Mesenchymal stem cell (in vitro differentiated cells and primary cell): ENCODE results near the gene RAPGEF4.
A peak's percentile ranks its signal among the peaks of the same experiment; 100 is the strongest.
"Not testable (repeated sequence)": the region's sequence is repeated elsewhere in the genome, so short reads cannot be mapped to it uniquely, and the experiment has no call there.

ENCODE experiments used
- DNase-seq: peaks from one replicate; pipeline ENCODE4 v3.0.0-alpha.2; 2013
- H2AFZ ChIP-seq: one replicate; pipeline ENCODE4 v1.6.1; 2013; ENCODE audit warnings: low read depth, mild to moderate bottlenecking, control low read depth, inconsistent platforms, low read length, moderate library complexity
- H2AK5ac ChIP-seq: 2 replicates; pipeline ENCODE4 v1.6.1; 2013; ENCODE audit warnings: low read length, moderate library complexity, mild to moderate bottlenecking, inconsistent platforms; ENCODE audit not compliant: severe bottlenecking
- H2BK120ac ChIP-seq: one replicate; pipeline ENCODE4 v1.6.1; 2013; ENCODE audit warnings: low read depth, mild to moderate bottlenecking, inconsistent platforms, low read length, moderate library complexity
- H2BK12ac ChIP-seq, 2 experiments: one replicate each; pipeline ENCODE4 v1.6.1; 2013; ENCODE audit warnings: inconsistent platforms in 2 of 2, low read length in 2 of 2, mild to moderate bottlenecking in 2 of 2, moderate library complexity in 2 of 2, control low read depth in 1 of 2
- H2BK15ac ChIP-seq: one replicate; pipeline ENCODE4 v1.6.1; 2013; ENCODE audit warnings: mild to moderate bottlenecking, low read depth, inconsistent platforms; ENCODE audit not compliant: poor library complexity, severe bottlenecking
- H2BK5ac ChIP-seq: 2 replicates; pipeline ENCODE4 v1.6.1; 2013; ENCODE audit warnings: low read depth, mild to moderate bottlenecking, low read length, control low read depth, inconsistent platforms; ENCODE audit not compliant: poor library complexity, severe bottlenecking
- H3K14ac ChIP-seq, 2 experiments: one replicate each; pipeline ENCODE4 v1.6.1; 2013; ENCODE audit warnings: inconsistent platforms in 2 of 2, low read length in 2 of 2, control low read depth in 1 of 2, mild to moderate bottlenecking in 1 of 2, moderate library complexity in 1 of 2
- H3K18ac ChIP-seq, 2 experiments: one replicate each; pipeline ENCODE4 v1.6.1; 2013; ENCODE audit warnings: inconsistent platforms in 2 of 2, low read length in 2 of 2, control low read depth in 1 of 2, low read depth in 1 of 2, mild to moderate bottlenecking in 1 of 2
- H3K23ac ChIP-seq, 2 experiments: one replicate each; pipeline ENCODE4 v1.6.1; 2013; ENCODE audit warnings: inconsistent platforms in 2 of 2, low read length in 2 of 2, mild to moderate bottlenecking in 2 of 2, moderate library complexity in 2 of 2, control low read depth in 1 of 2
- H3K27ac ChIP-seq: 2 replicates; pipeline ENCODE4 v1.5.1; 2013; ENCODE audit warnings: mild to moderate bottlenecking, moderate library complexity, low read length, control low read depth, inconsistent platforms; ENCODE audit not compliant: poor library complexity, severe bottlenecking
- H3K27me3 ChIP-seq, 2 experiments: 2 replicates each; pipeline versions ENCODE4 v1.6.1 to v1.7.0; 2013; ENCODE audit warnings: low read length in 2 of 2, mild to moderate bottlenecking in 2 of 2, moderate library complexity in 2 of 2, control low read depth in 1 of 2, inconsistent platforms in 1 of 2; ENCODE audit not compliant: control insufficient read depth in 1 of 2, insufficient read depth in 1 of 2
- H3K36me3 ChIP-seq, 2 experiments: 2 replicates each; pipeline versions ENCODE4 v1.6.1 to v1.7.0; 2013; ENCODE audit warnings: low read length in 2 of 2, control low read depth in 1 of 2, inconsistent platforms in 1 of 2, low read depth in 1 of 2, mild to moderate bottlenecking in 1 of 2; ENCODE audit not compliant: insufficient read depth in 2 of 2, control insufficient read depth in 1 of 2
- H3K4ac ChIP-seq, 2 experiments: one replicate each; pipeline ENCODE4 v1.6.1; 2013; ENCODE audit warnings: inconsistent platforms in 2 of 2, low read length in 2 of 2, mild to moderate bottlenecking in 2 of 2, moderate library complexity in 2 of 2, control low read depth in 1 of 2, low read depth in 1 of 2
- H3K4me1 ChIP-seq: 2 replicates; pipeline ENCODE4 v1.6.1; 2013; ENCODE audit warnings: low read depth, low read length, control low read depth; ENCODE audit not compliant: control insufficient read depth, insufficient read depth
- H3K4me2 ChIP-seq: 2 replicates; pipeline ENCODE4 v1.6.1; 2013; ENCODE audit warnings: low read length, mild to moderate bottlenecking, inconsistent platforms; ENCODE audit not compliant: poor library complexity, severe bottlenecking
- H3K4me3 ChIP-seq, 2 experiments: 2 replicates each; pipeline versions ENCODE4 v1.5.1 to v1.7.0; 2013; ENCODE audit warnings: low read length in 2 of 2, mild to moderate bottlenecking in 2 of 2, control low read depth in 1 of 2, low read depth in 1 of 2; ENCODE audit not compliant: insufficient read depth in 1 of 2
- H3K79me1 ChIP-seq: replicated peaks from 2 replicates; pipeline ENCODE4 v1.6.1; 2013; ENCODE audit warnings: mild to moderate bottlenecking, control low read depth, low read length, inconsistent platforms; ENCODE audit not compliant: poor library complexity, severe bottlenecking
- H3K9ac ChIP-seq: 2 replicates; pipeline ENCODE4 v1.7.0; 2013; ENCODE audit warnings: mild to moderate bottlenecking, low read length, moderate library complexity
- H3K9me3 ChIP-seq: 2 replicates; pipeline ENCODE4 v1.7.0; 2013; ENCODE audit warnings: mild to moderate bottlenecking, low read length; ENCODE audit not compliant: control insufficient read depth
- H4K8ac ChIP-seq: one replicate; pipeline ENCODE4 v1.6.1; 2013; ENCODE audit warnings: inconsistent platforms, mild to moderate bottlenecking, low read length, moderate library complexity
- H4K91ac ChIP-seq: one replicate; pipeline ENCODE4 v1.6.1; 2013; ENCODE audit warnings: mild to moderate bottlenecking, low read length, inconsistent platforms
- WGBS: methylation state at CpG from one replicate; pipeline ENCODE4 v1.1.7; 2013; ENCODE audit warnings: mixed read lengths; 5-methylcytosine and 5-hydroxymethylcytosine counted together

The RAPGEF4 gene

GRCh38 chr2:172745636-172746035 is 10.0 kb downstream of the RAPGEF4 start:
- no peaks in the 10 kb centered on the region for H3K4me1 ChIP-seq
- WGBS, result 100% methylated on average over 1 of the region's 1 CpG
- H3K18ac ChIP-seq, result no peak overlapping the region
- peak; percentile 15 for DNase-seq
- no peak overlapping the region for H2BK15ac ChIP-seq
- H3K9ac ChIP-seq, result no peak overlapping the region
- no peak overlapping the region for H2BK120ac ChIP-seq
- no peak overlapping the region for H3K4me2 ChIP-seq
- H3K27ac ChIP-seq, result no peak overlapping the region
- no peaks in the 10 kb centered on the region for H3K36me3 ChIP-seq
- H4K8ac ChIP-seq, result no peak overlapping the region
- H3K27me3 ChIP-seq, result peaks cover 0 to under 1% of the 10 kb centered on the region in 2 experiments
- peaks cover 12% of the 10 kb centered on the region for H3K9me3 ChIP-seq
- no peak overlapping the region for H2AFZ ChIP-seq
- no peak overlapping the region for H3K23ac ChIP-seq
- H3K79me1 ChIP-seq, result no peaks in the 10 kb centered on the region
- H3K14ac ChIP-seq, result no peak overlapping the region
- H2BK5ac ChIP-seq, result no peak overlapping the region
- H3K4me3 ChIP-seq, result no peak overlapping the region
- no peak overlapping the region for H3K4ac ChIP-seq
- H2AK5ac ChIP-seq, result no peak overlapping the region
- no peak overlapping the region for H2BK12ac ChIP-seq
- no peak overlapping the region for H4K91ac ChIP-seq

DNA sequence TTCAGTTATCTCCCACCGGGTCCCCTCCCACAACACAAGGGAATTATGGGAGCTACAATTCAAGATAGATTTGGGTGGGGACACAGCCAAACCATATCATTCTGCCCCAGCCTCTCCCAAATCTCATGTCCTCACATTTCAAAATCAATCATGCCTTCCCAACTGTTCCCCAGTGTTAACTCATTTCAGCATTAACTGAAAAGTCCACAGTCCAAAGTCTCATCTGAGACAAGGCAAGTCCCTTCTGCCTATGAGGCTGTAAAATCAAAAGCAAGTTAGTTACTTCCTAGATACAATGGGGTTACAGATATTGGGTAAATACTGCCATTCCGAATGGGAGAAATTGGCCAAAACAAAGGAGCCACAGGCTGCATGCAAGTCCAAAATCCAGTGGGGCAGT is 12.9 kb downstream of the RAPGEF4 start:
- H3K27me3 ChIP-seq, DNase-seq, H2AK5ac ChIP-seq, H2AFZ ChIP-seq, H4K91ac ChIP-seq, H3K79me1 ChIP-seq, H3K18ac ChIP-seq, H3K14ac ChIP-seq, H3K9ac ChIP-seq, H3K27ac ChIP-seq, H4K8ac ChIP-seq, H2BK120ac ChIP-seq, H3K4me3 ChIP-seq, H2BK5ac ChIP-seq, H3K4me1 ChIP-seq, H3K36me3 ChIP-seq, H3K4me2 ChIP-seq, H2BK15ac ChIP-seq, H3K23ac ChIP-seq, H3K4ac ChIP-seq, H2BK12ac ChIP-seq: not testable (repeated sequence)
- 75% methylated on average over 2 of the region's 2 CpGs for WGBS
- H3K9me3 ChIP-seq, result peaks cover 12% of the 10 kb centered on the region

DNA sequence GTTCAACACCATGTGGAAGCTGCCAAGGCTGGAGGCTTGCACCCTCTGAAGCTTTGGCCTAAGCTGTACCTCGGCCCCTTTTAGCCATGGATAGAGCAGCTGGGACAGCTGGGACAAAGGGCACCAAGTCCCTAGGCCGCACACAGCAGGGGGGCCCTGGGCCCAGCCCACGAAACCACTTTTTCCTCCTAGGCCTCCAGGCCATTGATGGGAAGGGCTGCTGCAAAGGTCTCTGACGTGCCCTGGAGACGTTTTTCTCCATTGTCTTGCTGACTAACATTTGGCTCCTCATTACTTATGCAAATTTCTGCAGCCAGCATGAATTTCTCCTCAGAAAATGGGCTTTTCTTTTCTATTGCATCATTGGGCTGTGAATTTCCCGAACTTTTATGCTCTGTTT is 13.7 kb downstream of the RAPGEF4 start:
- no peaks in the 10 kb centered on the region for H3K36me3 ChIP-seq
- H3K4me2 ChIP-seq, result no peak overlapping the region
- 66% methylated on average over 6 of the region's 6 CpGs for WGBS
- H3K9ac ChIP-seq, result no peak overlapping the region
- H4K91ac ChIP-seq, result no peak overlapping the region
- no peak overlapping the region for H2AFZ ChIP-seq
- H2AK5ac ChIP-seq, result no peak overlapping the region
- no peak overlapping the region for H3K4me3 ChIP-seq
- no peak overlapping the region for H3K18ac ChIP-seq
- no peak overlapping the region for H2BK5ac ChIP-seq
- H3K4ac ChIP-seq, result no peak overlapping the region
- peaks cover 8% of the 10 kb centered on the region for H3K9me3 ChIP-seq
- no peak overlapping the region for H2BK120ac ChIP-seq
- H3K27me3 ChIP-seq, result no peaks in the 10 kb centered on the region
- H3K4me1 ChIP-seq, result no peaks in the 10 kb centered on the region
- no peak overlapping the region for H3K27ac ChIP-seq
- H3K79me1 ChIP-seq, result no peaks in the 10 kb centered on the region
- no peak overlapping the region for H4K8ac ChIP-seq
- H2BK12ac ChIP-seq, result no peak overlapping the region
- DNase-seq, result no peak
- no peak overlapping the region for H3K23ac ChIP-seq
- no peak overlapping the region for H2BK15ac ChIP-seq
- no peak overlapping the region for H3K14ac ChIP-seq

DNA sequence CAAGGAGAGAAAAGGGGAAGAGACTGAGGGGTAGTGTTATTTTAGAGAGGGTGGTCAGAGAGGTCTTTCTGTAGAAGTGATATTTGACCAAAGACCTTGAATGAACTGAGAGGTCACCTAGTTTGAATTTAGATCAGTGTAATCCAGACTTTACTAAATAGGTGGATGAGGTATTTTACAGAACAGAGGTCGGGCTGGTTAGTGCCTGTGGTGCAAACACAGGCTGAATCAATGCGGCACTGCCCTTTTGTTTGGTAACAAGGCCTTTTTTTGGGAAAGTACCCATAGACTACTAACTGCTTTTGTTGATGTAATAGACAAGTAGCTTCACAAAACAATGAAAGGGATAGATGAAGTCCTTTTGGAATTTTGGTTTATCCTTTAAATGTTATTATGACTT is 15.9 kb downstream of the RAPGEF4 start:
- Histone ChIP-seq H2BK5ac (no peak overlapping the region), H3K14ac (no peak overlapping the region), H3K79me1 (no peaks in the 10 kb centered on the region), H2BK15ac (no peak overlapping the region), H3K4me2 (no peak overlapping the region), H3K18ac (no peak overlapping the region), H3K9ac (no peak overlapping the region), H3K4ac (no peak overlapping the region), H3K23ac (no peak overlapping the region), H3K9me3 (no peaks in the 10 kb centered on the region), H2BK120ac (no peak overlapping the region), H4K91ac (no peak overlapping the region), H3K27me3 (no peaks in the 10 kb centered on the region), H2AFZ (no peak overlapping the region), H3K4me3 (no peak overlapping the region), H2AK5ac (no peak overlapping the region), H3K4me1 (no peaks in the 10 kb centered on the region), H3K36me3 (no peaks in the 10 kb centered on the region), H3K27ac (no peak overlapping the region), H4K8ac (no peak overlapping the region), H2BK12ac (no peak overlapping the region)
- WGBS, result 37% methylated on average over 2 of the region's 2 CpGs
- no peak for DNase-seq
